Hematopoietic multipotent progenitor cell treated with erythropoietin and hydrocortisone succinate and interleukin-3 and kit ligand, for 17 days (in vitro differentiated cells): ENCODE data around the gene LINGO4.

Experiments used
- DNase-seq: peaks from one replicate; pipeline ENCODE4 v3.0.0-alpha.2; 2015; ENCODE audit warnings: low spot score

The LINGO4 gene

DNA sequence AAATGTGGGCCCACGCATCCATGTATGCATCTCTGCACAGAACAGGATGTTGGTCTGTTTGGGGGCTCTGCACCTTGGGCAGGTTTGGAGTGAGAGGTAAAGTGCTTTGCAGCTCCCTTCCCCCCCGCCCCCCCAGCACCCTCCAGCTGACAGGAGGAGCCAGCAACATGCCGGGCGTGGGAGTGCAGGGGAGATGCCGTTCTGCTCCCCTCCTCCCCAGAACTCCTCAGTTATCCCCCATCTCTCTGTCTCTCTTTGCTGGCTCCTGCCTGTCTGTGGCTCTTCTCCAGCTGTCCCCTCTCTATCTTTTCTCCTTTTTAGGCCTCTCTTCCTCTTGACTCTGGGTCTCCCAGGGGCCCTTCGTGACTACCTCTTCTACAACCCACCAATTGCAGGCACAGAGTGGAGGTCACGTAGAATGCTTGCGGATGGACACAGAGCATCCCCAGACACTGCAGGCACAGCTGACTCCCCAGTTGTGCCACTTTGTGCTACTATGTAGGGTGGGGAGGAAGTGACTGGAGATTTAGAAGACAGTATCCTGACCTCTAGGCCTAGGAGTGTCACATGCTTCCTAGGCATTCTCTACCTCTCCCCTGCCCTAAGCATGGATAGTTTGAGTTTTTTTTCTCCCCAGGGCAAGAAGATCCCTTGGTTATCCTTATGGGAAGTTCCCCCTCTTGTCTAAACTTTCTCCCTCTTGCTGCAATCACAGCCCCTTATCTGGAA lies 28.1 kb upstream of the LINGO4 start:
- DNase-seq = no peak

DNA sequence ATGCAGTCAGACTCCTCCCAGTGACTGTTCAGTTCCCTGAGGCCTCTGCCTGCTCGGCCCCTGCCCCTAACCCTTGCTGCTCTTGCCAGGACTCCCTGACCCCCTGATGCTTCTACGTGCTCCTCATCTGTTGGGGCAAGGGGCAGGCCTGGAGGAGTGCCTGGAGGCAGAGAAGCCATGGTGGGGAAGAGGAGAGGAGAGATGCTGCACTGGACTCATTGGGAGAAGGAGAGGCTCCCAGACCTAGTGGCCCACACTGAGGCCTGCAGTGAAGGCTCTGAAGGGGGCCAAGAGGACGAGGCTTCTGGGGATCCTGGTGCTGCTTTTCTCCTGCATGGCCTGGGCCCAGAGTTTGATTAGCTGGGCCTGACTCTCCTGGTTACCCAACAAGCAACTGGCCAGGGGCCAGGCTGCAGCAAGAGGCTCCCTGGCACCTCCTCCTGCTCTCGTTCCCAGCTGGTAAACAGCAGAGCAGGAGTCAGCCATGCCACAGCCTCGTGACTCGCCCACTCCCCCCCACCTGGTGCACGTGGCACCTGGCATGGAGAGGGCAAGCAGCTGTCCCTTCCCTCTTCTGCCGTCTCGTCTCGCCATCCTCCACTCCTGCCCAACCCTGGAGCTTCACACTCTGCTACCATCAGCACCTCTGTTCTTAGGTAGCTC lies 27.2 kb upstream of the LINGO4 start:
- DNase-seq = no peak

DNA sequence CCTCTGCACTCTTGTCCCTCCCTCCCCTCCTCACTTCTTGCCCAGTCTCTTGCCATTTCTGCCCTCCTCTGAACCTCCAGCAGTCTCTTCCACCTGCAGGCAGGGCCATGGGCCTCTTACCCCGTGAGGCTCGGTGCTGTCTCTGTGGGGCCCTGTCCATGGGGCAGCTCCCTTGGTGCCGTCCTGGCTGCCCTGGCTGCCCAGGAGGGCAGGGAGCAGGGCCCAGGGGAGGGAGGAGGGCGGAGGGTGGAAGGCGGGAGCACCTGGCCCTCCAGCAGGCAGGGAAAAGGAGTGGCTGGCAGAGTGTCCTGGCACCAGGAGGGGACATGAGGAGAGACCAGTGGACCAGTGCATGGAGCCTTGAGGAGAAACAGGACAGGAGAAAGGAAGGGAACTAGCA lies 26.4 kb upstream of the LINGO4 start, which contains the start of gene RORC:
TSS of gene RORC (minus strand) at position 198 of the 400 bp plus-strand sequence. CDS start at position 160, 38 bp downstream.
- DNase-seq = no peak

DNA sequence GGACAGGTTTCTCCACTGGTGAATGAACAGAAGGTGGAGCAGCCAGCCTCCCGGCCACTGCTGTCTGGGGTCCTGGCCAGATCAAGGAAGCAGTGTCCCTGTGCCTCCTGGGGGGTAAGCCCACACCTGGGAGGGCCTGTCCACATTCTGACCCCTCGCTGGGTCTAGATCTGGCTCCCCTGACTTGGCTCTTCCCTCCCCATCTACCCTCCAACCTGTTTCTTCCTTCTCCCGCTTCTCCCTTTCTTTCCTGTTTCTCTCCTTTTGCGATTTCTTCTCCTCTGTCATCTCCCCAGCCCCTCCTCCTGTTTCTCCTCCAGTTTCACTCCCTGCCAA lies 26.0 kb upstream of the LINGO4 start:
- DNase-seq = no peak

DNA sequence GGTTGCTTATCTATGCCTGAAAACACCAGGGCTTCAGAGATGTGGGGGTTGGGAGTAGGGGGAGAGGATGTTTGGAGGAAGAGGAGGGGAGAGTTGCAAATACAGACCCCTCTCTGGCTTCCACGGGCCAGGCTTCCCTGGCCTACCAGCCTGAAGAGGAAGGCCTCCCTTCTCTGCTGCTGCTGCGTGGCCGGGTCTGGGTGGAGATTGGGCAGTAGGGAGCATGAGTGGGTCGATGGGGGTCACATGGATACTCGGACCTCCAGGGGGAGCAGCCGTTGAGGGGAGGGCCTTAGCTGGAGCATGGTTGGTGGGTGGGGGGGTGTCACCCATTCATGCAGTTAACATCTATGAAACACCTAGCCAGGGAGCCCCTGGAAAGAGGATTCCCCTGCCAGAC lies 24.8 kb upstream of the LINGO4 start:
- no peak for DNase-seq

DNA sequence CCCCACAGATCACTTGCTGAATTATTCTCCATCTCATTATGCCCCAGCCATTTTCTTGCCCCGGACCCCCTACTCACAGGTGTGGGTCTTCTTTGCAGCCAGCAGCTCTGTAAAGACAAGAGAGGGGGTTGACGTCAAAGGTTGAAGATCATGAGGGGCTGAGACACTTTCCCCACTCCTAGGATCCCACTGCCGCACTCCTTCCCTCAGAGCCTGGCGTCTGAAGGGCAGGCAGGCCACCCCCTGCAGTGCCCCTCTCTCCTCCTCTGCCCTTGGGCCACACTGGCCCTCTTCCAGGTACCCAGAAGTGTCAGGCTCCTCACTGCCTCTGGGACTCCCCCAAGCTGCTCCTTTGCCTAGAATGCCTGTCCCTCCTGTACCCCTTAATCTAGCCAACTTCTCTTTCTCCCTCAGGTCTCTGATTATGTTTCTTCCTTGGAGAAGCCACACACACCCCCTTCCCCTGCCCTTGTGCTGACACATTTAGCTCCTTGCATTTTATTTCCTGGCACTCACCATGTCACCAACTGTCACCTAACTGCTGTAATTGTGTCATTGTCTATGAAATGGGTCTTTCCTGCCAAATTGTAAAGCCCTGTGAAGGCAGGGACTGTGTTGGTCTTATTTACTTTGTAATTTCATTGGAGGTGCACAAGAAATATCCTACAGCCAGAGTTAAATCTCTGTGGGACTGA lies 24.3 kb upstream of the LINGO4 start:
- DNase-seq = no peak

DNA sequence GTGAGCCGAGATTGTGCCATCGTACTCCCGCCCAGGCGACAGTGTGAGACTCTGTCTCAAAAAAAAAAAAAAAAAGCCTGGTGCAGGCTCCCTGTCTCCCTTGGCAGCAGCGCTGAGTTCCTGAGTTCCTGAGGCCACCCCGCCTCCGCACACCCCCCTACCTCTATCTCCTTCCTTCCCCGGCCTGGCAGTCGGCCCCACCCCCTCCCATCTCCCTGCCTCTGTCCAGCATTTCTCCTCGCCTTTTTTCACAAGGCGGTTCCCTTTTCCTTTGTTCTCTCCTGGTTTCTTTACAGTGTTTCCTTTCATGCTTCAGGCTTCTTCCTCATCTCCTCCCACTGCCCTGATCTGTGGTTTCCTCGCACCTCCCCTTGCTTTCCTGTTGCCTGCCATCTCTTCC lies 23.7 kb upstream of the LINGO4 start:
- DNase-seq = no peak

DNA sequence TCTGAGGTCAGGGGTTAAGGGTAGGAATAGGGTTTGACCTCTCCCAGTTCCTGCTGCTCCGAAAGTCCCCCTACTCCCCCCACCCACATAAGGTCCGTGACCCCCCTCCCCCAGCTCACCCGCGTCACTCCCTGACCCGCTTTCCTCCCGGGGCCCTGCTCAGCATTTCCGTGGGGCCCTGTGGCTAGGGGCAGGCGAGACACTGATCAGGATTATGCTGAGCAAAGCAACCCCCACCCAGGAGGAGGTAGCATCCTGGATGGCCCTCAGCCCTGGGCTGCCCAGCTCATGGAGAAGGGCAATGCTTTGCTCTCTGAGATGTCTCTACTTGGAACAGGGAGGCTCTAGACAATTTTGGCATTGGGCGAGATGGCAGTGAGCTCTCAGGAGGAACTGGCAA lies 22.6 kb upstream of the LINGO4 start:
- no peak for DNase-seq

DNA sequence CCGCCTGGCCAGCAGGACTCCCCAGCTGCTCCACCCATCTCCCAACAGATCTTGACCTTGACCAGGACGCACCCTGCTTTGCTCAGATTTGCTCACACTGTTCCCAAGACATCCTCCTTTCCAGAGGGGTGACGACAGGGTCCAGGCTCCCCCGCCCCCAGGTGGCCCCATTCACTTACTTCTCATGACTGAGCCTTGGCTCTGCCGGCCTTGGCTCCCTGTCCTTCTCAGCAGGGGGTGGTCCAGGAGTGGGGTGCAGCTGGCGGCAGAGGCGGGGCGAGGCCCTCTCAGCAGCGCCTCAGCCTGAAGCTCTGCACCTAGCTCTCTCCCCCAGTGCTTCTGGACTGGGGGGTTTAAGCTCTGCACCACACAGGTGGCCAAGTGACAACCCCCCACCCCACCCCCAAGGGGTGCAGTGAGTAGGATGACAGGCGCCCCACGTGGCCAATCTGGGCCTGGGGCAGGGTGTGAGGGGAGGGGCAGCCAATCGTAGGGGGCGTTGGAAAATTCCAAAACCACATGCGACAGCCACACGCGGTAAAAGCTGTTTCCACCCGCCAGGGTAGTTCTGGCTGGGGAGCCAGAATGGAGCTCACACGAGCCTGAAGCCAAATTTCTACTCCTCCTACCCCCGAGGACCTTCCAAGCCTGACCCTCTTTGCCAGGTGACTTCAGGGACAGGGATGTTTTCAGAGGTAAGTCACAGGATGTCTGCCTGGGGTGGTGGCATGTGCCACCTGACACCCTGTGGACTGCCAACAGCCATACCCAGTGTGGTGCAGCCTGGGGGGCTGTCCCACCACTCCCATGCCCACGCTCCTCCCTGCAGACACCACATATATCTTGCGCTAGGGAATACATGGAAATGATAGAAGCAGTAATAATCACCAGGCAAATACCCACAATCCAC lies 20.8 kb upstream of the LINGO4 start:
- DNase-seq = no peak

DNA sequence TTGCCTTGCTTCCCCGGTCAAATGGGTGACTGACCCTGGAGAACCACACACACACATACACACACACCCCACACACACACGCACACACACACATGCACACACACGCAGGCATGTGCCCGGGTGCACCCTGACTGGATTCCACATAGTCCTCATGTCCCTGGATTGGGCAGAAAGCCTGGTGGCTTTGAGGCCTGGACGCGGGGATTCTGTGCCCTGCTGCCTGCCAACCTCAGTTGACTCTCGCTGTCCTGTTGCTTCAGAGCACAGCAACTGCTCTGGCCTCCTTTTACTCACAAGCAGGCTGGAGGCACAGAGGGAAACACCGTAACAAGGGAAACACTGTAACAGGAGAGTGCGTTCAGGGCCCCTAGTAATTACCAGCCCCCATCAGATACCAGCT lies 20.0 kb upstream of the LINGO4 start:
- DNase-seq = no peak

DNA sequence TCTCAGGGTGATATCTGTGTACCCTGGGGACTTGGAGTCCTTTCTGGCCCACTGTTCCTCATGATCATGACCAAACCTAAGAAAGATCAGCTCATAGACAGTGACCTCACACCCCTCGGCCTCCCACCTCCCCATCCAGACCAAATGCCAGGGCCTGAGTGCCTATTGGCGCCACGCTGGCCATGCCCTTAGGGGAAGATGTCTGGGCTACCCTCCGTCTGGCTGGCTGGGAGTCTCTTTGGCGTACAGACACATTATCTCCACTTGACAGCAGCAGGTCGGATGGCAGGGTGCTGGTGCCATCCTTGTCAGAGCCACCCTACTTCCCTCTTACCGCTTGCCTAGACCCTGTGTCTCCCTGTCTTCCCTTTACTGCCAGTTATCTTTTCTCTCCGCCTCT lies 18.0 kb upstream of the LINGO4 start:
- DNase-seq = no peak

DNA sequence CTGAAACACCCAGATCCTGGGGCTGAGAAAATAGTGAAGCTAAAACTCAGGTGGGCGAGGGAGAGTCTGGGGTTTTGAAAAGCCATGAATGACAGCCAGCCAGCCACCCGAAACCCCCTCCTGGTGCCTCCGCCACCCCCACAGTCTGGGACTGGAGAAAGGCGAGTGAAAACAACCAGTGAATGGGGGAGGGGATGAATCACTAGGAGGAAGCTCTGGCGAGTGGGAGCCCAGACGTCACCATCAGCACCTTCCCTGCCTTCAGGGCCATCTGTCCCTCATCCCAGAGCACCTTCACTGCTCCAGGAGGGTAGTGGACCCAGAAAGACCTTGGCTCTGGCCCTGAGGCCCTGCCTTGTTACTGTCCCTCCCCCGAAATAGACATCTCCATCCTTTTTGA lies 17.2 kb upstream of the LINGO4 start:
- DNase-seq = no peak

DNA sequence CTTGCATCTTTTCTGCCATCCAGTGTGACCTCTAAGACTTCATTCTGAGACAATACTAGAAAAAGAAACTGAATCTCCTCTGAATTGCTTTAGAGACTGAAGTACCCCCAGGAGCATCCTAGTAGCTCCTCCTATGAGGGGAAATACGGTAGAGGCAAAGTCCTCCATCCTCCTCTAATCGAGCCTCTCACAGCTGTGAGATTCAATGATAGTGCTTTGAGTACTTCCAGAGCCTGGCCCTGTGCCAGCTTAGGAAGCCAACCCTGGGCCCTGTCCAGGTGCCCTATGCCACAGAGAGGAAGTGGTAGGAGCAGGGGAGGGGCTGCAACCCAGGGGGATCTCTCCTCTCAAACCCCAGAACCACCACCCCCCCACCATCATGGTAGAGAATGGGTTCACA lies 15.7 kb upstream of the LINGO4 start:
- no peak for DNase-seq

DNA sequence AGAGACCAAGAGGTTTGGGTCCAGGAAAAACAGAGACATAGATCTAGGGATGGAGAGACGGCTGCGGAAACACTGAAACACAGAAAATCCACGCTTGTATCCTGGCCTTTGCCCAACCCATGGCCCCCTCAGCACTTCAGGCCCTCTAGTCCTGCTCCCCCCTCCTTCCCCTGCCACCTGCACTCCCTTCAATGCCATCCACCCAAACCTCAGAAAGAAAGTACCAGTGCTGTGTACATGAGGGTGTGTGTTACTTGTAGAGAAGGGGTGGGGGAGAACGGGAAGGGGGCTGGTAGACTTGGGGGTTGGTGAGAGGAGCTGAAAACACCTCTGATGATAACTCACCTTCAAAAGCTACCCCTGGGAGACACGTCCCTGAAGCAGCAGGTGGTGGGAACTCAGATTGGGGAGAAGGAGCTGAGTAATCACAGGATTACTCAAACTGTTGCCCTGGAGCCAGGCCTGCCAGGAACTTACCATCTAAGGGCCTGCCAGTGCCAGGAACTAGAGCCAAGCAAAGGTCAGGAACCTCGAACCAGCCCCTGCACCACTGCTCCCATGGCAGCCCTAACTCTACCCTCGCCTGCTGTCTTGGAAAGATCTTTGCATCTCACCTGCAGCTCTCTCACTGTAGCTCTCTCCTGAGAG lies 14.9 kb upstream of the LINGO4 start:
- no peak for DNase-seq

DNA sequence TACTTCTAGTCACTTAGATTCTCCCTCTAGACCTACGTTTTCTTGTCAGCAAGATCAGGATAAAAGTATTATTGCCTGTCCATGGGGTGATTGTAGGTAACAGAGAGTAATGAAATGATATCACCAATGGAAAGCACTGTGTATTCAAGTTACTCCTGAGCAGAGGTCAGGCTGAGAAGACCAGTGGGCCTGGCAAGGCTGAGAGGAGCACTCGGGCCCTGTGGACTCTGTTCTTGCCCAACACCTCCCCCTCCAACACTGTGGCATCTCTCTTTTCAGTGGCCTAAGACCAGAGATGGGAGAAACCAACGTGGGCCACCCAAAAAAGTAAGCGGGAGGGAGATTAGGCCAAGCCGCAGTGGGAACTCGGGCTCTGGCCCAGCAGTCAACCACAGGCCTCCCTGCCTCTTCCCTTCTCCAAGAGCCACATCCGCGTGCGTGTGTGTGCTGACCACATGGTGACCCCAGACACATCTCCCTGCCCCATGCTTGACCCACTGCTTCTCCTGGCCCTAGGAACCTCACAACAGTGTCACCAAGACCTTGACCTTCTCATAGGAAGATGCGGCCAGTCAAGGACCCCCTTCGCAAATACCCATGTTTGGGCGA lies 14.1 kb upstream of the LINGO4 start:
- no peak for DNase-seq

DNA sequence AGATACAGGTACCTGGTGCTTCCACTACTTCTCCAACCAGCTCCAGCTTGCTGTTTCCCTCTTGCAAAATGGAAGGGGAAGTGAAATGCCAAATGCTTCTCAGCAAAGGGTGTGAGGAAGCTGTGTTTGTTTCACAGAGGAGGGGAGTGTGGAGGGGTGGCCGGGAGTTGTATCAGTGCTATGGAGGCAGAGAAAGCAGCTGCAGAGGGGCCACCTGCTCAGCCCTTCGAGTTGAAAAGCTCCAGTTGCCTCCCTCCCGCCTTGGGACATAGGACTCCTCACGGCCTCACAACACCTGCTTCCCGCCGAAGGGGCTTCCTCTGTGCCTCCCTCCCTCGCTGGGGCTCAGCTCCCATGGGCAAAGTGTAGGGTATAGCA lies 12.1 kb upstream of the LINGO4 start:
- DNase-seq = no peak

DNA sequence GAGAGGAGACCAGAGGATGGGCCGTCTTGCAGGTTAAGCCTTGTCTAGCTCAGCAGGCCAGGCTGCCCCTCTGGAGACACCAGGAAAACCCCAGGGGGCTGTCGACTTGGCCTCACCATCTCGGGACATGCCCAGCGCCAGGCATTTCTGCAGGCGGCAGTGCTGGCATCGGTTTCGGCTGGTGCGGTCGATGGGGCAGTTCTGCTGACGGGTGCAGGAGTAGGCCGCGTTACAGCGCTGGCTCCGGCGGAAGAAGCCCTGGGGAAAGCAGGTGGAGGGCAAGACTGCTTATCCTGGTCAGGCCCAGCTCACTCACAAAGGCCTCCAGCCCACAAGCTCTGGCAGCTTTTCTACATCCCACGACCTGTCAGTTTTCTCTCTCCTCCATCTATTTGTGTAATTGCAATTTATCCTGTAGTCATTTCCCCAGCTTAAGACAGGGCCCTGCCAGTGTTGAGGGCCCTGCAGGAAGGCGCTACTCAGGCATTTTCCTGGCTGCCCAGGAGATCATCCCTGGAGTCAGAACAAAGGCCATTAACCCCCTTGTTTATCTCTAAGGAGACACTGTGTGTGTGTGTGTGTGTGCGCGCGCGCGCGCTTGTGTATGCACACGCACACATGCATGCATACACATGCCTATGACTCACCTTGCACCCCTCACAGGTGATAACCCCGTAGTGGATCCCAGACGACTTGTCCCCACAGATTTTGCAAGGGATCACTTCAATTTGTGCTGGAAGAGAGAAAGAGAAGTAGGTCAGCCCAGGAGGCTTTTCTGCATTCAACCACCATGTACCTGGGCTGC lies 11.5 kb upstream of the LINGO4 start:
- no peak for DNase-seq

DNA sequence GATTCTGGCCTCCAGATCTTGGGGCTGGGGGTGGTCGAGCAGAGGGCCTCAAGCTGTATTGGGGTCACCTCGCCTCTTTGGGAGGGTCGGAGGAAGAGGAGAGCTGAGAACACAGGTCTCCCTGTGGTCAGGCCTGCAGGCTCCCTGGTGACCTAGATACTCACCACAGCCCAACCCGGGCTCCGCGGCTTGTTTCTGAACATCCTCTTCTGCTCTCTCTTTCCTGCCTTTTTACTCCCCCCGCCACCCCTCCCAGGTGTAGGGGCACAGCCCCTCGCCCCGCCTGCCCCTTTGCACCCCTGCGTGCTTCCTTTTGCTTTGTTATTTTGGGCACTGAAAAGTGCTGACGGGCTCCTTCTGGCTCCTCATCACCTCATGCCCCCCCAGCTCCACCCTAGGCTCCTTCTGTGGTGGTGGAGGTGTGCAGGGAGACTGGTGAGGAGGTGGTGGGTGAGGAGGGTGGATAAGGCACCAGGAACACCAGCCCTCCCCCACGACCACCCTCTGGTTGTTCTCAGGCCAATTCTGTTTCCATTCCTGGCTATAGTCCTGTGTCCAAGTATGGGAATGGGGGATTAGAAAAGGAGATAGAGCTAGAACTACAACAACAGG lies 10.6 kb upstream of the LINGO4 start:
- no peak for DNase-seq

DNA sequence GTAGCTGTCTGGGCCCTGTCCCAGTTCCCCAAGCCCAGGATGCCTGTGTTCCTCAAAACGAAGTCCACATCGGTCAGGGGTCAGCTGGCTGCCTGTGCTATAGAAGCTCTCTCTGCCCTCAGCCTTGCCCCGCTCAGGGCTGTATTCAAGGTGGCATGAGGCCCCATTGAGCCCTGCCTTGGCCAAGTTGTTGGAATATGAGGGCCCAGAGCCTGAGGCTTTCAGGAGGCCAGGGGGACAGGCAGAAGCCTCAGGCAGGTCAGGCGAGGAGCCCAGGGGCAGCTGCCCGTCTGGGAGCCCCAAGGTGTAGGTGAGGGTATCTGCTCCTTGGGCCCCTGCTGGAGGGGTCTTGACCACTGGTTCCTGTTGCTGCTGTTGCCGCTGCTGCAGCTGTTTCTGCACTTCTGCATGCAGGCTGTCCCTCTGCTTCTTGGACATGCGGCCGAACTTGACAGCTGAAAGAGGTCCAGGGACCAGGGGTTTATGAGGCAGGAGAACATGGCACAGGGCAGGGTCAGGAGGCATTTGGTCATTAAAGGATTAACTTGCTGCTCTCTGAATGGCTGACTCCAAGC lies 9.8 kb upstream of the LINGO4 start:
- no peak for DNase-seq

DNA sequence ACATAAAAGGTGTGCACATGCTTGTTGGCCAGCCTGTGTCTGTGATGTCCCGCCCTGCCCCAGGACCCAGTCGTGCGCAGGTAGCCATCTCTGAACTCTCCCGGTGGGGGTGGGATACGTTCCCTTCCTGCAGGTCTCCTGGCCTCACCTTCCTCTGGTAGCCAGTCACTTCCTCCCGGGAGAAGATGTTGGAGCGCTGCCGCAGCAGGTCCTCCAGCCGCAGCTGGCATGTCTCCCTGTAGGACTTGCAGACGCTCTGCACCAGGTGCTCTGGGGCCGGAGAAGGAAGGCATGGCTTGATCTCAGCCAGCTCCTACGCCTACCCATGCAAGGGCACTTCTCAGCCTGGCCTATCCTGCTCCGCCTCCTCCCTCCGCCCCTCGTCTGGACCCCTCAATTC lies 9.2 kb upstream of the LINGO4 start:
- no peak for DNase-seq
